ENCODE results near the gene ATL3.
A peak's percentile ranks its signal among the peaks of the same experiment; 100 is the strongest.
"Not testable (repeated sequence)": the region's sequence is repeated elsewhere in the genome, so short reads cannot be mapped to it uniquely, and the experiment has no call there.

Gene ATL3

DNA sequence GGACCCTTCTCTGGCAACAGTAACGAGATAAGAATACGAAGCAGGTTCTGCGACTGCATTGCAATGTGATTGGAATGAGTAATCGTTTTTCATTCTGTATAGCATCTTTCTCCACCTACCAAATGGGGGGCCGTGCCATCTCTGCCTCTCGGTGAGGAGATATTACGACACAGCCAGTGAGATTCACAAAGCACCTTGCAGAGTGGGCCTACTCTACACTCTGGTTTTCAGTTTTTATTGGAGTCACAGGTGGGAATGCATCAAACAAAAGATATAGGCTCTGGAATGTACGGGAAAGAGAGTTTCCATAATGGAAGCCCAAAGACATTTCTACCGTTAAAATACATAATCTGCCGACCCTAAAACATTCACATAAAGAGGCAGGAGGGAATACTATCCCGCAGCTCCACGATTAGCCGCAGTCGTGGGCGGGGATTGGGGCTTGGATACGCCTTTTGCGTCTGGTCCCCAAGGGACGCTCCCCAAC lies 9.7 kb upstream of the ATL3 start:
- no peak for DNase-seq

DNA sequence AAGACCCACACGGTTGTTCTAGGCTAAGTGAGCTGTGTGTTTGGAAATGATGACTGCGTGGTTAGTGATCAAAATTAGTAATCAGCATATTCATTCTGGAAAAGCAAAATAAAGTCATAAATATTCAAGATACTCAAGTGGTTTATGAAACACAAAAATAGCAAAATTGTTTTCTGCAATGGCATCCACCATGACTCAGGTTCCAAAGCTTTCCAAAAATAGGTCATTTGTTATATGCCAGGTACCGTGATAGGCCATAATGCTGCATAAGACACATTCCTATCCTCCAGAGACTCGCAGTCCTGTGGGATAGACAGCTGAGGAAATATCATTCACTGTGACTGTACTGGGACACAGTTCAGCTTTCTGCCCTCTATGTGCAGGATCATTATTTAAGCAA lies 2.4 kb upstream of the ATL3 start:
- no peak for DNase-seq

DNA sequence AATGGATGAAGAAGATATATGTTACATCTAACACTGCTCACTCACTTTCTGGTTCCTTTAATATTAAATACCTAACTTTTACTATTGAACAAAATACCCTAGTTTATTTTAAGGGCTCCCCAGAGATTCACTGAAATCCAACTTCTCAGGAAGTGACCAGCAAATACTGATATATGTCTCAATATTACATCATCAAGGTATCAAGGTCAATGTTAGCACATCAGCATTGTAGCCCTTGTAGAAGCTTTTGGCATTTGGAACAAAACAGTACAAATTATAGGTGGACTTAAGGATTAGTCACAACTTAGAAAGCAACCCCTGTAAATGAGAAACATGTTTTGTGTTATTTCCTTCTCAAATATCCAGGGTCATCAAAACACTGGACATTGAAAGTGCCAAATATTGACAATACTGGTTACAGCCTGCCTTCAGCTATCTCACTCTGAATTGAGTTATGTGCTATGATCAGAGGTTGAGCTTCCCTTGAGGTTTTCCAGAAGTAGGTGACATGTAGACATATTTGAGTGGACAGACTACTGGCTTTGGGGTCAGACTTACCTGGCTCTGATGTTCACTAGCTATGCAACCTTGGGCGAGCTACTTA lies 1.9 kb upstream of the ATL3 start:
- DNase-seq, result no peak

DNA sequence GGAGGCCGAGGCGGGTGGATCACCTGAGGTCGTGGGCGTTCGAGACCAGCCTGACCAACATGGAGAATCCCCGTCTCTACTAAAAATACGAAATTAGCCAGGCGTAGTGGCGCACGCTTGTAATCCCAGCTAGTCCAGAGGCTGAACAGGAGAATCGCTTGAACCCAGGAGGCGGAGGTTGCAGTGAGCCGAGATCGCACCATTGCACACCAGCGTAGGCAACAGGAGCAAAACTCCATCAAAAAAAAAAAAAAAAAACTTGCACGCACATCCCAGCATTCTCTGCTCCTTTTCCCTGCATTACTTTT lies 934 bp upstream of the ATL3 start:
- DNase-seq, result no peak

DNA sequence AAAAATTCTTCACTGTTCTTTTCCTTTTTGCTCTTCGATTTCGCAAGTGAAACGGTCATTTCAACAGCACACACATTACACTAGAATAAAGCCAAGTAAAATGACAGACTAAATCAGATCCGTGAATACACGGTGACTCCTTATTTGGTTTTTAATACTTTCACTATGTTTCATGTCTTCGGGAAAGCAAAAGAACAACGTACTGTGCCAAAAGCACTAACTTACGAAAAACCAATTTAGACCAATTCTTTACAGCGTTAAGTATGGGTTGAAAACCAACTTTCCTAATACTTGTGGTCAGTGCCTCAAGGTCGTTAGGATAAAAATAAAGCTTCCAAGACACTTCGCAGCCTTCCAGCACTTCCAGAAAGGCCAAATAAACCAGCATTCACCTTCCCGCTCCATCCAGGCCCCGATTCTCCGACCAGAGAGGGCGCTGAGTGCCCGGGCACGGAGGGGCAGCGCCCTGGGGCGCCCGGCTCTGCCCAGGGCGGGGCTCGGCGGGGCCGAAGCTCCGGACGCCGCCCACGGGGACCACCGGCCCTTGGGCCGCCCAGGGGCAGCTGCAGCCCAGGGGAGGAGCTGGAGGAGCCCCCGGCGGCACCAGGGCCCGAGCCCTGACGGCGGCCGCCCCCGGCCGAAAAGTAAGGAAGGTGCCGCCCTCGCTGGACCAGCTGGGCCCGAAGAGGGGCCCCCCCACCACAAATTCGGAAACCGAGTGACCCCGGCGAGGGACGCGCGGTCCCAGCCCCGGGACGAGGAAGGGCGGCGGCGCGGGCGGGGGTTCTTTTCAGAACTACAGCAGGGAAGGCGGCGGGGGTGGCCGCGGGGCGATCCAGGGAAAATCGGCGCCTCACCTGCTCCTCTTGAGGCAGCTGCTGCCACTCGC lies 499 bp downstream of the ATL3 start:
- DNase-seq, result peak; percentile 31

DNA sequence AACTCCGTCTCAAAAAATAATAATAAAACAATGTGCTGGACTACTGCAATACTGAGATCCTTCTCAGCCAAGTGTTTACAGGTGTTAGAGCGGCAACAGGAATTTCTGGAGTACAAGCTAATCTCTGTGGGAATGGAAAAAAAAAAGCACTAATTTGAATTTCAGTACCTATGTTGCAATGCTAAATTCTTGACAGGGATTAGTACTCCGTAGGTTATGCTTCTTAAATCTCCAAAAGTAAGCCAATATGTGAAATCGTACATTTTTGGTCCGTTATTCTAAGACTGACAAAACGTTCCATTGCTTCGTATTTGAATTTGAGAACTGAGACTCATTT lies 1.1 kb downstream of the ATL3 start:
- DNase-seq, result no peak

DNA sequence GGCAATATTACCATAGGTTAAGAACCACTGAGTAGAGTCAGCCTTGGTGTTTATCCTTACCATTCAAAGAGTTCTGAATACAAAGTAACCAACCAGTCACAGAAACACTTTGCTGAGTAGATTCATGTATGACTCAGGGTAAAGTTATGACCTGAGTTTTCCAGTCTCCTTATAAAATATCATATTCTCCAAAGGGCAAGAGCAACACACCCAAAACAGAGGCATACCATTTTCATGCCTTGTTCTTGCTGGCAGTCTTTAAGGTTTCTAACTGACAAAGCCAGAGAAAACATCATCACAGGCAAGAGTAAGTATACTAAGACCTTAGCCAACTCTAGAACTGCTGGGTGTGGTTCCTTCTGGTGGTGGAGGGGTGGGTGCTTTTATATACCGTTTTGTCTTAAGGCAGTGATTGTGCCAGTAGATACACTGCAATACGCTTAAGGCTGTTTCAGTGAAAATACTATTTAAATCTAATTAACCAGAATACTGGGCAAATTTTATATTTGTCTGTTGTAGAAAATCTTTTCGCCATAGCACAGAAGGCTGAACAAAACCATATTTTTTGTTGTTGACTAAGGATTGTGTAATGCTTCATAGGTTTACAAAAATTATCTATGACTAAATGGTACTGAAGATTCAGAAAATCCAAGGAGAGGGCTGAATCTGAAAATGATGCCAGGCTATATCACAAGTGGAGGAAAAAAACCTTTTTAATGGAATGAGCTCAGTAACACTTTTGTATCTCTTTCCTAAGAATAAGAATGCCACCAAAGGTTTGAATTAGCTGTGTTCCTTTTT lies 3.0 kb downstream of the ATL3 start:
- no peak for DNase-seq

DNA sequence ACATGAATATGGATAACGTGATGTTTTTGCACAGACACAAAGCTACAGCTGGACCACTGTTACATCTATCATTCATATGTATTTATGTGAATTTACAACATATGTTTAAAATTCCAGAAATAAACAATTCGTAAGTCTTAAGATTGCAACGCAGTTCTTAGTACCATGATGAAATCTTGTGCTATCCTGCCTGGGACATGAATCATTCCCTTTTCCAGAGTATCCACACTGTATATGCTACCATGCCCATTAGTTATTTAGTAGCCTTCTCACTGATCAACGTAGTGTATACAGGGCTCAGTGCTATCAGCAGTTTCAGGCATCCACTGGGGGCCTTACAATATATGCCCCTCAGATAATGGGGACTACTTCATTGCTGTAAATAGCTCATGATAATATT lies 4.3 kb downstream of the ATL3 start:
- DNase-seq, result no peak

DNA sequence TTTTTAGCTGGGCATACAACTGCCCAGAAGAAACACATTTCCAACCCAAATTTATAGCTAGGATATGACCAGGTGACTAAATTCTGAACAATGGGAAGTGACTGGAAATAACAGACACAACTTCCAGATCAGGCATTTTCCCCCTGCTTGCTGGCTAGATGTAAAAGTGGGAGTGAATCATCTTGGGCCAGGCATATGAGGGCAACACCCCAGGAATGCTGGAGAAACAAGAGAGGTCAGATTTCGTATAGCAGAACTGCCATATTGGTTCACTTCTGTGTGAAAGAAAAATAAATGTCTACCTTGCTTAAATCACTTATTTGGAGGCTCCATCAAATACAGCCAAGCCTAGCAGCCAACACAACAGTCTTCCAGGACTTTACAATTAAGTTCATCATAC lies 7.4 kb downstream of the ATL3 start:
- no peak for DNase-seq

DNA sequence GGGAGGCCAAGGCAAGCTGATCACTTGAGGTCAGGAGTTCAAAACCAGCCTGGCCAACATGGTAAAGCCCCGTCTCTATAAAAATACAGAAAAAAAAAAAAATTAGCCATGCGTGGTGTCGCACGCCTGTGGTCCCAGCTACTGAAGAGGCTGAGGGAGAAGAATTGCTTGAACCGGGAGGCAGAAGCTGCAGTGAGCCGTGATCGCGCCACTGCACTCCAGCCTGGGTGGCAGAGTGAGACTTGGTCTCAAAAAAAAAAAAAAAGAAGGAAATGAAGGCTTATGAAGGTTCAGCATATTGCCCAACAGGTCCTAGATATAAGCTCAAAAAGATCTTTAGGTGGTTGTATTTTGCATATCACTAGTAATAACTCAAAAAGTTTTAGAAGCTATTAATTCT lies 10.2 kb downstream of the ATL3 start:
- DNase-seq, result no peak

DNA sequence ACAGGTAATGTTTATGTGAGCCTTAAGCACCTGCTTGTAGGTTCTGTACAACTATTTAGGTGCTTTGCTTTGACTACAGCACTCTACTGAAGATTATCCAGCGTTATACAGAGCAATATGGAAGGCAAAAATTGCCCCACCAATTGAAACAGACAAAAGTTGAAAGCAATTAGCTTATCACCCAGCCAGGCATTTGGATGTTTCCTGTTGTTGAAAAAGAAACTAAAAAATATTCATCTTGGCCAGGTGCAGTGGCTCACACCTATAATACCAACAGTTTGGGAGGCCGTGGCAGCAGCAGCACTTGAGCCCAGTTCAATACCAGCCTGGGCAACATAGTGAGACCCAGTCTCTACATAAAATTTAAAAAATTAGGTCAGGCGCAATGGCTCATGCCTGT lies 18.5 kb downstream of the ATL3 start:
- no peak for DNase-seq

DNA sequence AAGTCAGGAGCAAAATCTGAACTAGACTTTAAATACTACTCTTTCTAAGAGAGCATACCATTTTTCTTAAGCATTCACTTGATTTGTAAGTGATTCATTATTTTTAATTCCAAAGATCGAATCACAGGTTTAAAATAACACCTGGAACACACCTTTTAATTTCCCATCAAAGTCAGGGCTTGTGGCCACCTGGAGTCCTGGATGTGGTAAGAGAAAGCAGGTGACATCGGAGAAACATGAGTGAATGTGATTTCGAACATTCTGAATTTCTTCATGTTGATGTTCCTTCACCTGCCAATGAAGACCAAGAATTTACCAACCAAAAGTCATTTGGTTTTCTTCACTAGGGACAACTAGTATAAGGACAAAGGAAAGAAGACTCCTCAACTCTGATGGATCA lies 28.0 kb downstream of the ATL3 start:
- no peak for DNase-seq

DNA sequence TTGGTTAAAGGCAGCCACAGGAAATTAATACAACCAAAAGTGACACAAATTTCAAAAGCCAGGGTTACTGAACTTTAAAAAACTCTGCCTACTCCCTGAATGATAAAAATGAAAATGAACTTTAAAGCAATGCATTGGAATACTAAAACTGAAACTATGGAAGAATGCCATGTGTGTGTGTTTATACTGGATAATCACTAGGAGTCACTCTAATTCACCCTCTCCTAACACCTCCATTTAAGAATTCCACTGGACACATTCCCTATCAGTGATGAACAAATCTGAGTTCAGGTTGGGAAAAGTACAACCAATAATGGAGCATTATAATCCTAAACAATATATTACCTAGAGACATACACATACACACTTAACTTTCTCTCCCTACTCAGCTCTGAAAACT lies 29.4 kb downstream of the ATL3 start:
- no peak for DNase-seq

DNA sequence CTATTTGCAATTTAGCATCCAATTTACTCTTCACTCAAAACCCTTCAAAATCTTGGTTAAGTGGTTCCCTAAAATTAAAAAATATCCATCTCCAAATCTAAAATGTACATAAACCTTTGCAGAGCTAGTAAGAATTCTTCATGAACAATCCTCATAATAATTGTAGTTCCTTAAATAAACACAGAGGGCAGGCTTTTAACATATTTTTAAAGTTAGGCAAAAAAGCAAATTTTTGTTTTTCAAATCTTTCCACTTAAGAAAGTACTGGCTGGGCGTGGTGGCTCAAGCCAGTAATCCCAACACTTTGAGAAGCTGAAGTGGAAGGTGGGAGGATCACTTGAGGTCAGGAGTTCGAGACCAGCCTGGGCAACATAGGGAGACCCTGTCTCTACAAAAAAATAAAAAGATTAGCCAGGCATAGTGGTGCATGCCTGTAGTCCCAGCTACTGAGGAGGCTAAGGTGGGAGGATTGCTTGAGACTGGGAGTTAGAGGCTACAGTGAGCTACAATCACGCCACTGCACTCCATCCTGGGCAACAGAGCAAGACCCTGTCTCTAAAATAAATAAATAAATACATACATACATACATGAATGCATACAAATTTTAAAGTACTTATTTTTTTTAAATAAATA lies 31.9 kb downstream of the ATL3 start:
- no peak for DNase-seq

DNA sequence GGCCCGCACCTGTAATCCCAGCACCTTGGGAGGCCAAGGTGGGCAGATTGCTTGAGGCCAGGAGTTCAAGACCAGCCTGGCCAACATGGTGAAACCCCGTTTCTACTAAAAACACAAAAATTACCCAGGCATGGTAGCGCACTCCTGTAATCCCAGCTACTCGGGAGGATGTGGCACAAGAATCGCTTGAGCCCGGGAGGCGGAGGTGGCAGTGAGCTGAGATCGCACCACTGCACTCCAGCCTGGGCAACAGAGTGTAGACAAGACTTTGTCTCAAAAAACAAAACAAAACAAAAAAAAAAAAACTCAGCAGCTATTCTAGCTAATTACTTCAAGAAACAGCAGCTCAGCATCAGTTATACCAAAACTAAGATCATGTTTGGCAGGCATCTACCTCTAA lies 32.7 kb downstream of the ATL3 start:
- not testable (repeated sequence) for DNase-seq

DNA sequence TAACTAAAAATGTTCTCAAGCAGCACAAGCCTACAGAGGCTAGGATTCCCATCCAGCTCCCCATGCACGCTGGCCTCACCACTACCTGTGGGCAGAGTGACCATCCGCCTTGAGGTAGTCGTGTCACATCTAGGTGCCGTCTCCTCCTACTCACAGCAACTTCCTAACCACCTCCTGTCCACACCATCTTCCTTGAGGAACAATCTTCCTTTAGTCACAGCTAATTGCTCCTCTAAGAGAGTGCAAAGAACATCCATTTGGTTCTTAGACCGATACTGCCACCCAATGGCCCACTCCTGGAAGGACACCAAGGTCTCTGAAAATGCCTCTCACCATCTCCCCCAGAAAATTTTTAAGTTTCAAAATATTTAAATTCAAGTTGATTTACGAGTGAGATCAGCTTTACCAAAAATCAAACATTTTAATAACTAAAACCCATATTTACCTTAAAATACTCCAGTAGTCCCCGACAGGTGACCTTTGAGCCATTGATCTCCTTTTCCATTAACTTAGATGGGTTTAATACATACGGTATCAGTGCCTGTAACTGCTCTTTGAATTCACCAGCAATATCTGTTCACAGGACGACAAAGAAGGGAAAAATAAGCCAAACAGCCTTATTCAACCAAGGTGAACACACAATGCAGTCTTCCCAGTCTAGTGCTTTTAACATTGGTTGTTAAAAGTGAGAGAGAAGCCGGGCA lies 35.3 kb downstream of the ATL3 start:
- DNase-seq, result no peak

DNA sequence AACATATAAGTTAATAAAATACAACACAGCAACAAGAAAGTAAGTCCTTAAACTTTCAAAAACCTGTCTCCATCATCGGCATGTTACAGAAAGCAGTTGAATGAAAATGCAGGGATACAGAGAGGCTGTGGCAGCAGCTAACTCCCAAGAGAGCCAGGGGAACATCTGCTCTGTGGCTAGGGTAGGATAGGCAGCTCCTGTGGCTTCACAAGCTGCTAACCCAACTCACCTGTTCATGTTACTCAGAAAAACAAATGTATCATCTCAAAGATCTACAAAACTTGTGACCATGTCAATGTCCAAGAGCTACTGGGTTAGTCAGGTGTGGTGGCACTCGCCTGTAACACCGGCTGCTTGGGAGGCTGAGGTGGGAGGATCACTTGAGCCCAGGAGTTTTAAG lies 41.8 kb downstream of the ATL3 start:
- DNase-seq, result no peak

DNA sequence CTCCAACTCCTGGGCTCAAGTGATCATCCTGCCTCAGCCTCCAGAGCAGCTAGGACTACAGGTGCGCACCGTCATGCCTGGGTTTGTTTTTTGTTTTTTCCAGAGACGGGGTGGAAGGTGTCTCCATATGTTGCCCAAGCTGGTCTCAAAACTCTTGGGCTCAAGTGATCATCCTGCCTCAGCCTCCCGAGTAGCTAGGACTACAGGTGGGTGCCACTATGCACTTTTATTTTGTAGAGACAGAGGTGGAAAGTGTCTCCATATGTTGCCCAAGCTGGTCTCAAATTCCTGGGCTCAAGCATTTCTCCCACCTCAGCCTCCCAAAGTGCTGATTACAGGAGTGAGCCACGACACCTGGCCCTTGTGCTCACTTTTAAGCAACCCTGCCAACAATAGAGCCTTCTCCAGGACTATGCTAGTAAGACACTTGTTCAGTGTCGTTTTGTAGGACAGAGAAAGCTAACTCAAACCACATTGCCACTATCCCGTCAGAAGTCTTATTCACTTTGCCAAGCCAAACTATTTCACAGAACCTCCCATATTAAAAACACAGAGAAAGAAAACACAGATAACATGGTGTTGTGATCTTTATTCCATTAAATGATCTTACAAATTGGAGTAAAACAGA lies 47.5 kb downstream of the ATL3 start:
- DNase-seq, result no peak

DNA sequence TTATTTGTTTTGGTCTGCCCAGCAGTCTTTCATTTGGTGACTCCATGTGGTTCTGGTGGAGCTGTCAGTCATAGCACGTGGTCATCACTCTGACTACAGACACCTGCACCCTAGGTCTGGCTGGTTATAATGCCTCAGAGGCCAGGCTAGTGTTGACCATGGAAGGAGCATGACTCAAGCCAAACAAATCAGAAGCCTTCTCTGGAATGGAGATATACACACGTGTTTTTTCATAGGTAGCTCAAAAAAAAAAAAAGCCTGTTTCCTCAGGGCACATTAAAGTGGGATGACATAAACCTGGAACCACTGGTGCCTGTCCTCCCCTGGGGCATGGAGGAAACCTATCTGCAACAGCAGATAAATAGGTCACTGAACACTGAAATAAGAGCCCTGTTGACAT lies 48.9 kb downstream of the ATL3 start:
- no peak for DNase-seq

DNA sequence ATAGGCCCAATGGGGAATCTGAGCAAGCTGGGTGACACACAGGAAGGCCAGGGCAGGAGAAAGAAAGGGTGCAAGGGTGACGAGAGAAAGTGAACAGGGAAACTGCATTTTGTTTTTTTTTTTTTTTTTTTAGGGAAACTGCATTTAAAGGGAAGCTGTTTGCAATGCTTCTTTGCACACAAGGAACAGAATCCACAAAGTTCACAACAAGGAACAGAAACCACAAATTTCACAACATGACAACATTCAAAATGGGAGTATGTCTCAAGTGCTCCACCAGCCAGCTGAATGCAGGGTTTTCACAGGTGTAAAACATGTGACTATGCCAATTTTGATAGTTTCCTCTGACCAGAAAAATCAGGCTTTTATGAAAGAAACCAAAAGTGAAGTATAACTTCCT lies 50.1 kb downstream of the ATL3 start:
- DNase-seq, result no peak

DNA sequence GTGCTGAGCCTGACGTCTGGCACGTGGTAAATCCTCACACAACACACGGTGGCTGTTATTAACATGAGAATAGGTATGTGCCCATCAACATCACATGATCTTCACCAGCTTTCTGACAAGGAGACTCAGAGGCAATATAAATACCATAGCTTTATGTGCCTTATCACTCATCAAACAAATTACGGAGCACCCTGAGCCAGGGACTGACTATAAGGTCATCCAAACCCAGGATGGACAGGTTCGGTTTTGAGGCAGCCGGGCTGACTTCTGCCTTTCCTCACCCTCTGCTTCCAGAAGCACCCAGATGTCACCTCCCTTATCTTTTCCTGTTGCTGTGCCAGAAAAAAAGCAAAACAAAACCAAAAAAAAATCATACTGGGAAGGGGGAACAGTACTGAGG lies 51.2 kb downstream of the ATL3 start:
- no peak for DNase-seq

DNA sequence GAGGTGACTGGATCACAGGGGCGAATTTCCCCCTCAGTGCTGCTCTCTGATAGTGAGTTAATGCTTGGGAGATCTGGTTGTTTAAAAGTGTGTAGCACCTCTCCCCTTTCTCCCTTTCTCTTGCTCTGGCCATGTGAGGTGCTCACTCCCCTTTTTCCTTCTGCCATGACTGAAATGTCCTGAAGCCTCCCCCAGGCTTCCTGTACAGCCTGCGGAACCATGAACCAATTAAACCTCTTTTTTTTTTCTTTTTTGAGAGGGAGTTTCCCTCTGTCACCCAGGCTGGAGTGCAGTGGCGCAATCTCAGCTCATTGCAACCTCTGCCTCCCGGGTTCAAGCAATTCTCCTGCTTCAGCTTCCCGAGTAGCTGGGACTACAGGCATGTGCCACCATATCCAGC lies 53.5 kb downstream of the ATL3 start:
- DNase-seq, result not testable (repeated sequence)
